Measurements from ENCODE around the gene TSFM.

Gene TSFM

GRCh38 chr12:57842342-57843294 is 60.0 kb downstream of the TSFM start:
- H3K27me3 ChIP-seq (ENCODE audit: insufficient read depth, low read depth) = no peaks in the 10 kb centered on the region
- peak overlapping the region; percentile 79; the same call in 1 of the 2 replicates for H3K27ac ChIP-seq
- TF ChIP-seq CTCF (conservative IDR thresholded peaks at IDR 0.05; ENCODE audit: low read depth, low read length) = no peak
- no peak overlapping the region for H2AFZ ChIP-seq (ENCODE audit: low read depth)
- H3K4me3 ChIP-seq (IDR thresholded peaks at IDR 0.05; ENCODE audit: insufficient read depth, low read depth, low read length) = no peak overlapping the region
- peaks cover 90% of the 10 kb centered on the region for H3K79me2 ChIP-seq (ENCODE audit: insufficient read depth, low read depth)
- peak overlapping the region; percentile 76 for H3K4me2 ChIP-seq
- no peak overlapping the region for H3K9ac ChIP-seq
- H3K4me1 ChIP-seq (ENCODE audit: low read depth, poor library complexity, severe bottlenecking) = peaks cover 77% of the 10 kb centered on the region
- peaks cover 45% of the 10 kb centered on the region for H4K20me1 ChIP-seq (ENCODE audit: insufficient read depth)
- no peaks in the 10 kb centered on the region for H3K36me3 ChIP-seq (ENCODE audit: insufficient read depth)

GRCh38 chr12:57844709-57845477 is 62.3 kb downstream of the TSFM start:
- Histone ChIP-seq H2AFZ (ENCODE audit: low read depth) (peak overlapping the region; percentile 91), H3K27me3 (ENCODE audit: insufficient read depth, low read depth) (no peaks in the 10 kb centered on the region), H3K4me3 (IDR thresholded peaks at IDR 0.05; ENCODE audit: insufficient read depth, low read depth, low read length) (peak overlapping the region; percentile 74), H3K79me2 (ENCODE audit: insufficient read depth, low read depth) (peaks cover 67% of the 10 kb centered on the region), H3K4me1 (ENCODE audit: low read depth, poor library complexity, severe bottlenecking) (peaks cover 63% of the 10 kb centered on the region), H3K4me2 (peak overlapping the region; percentile 76), H3K27ac (peak overlapping the region; percentile 79), H3K9ac (peak overlapping the region; percentile 87), H4K20me1 (ENCODE audit: insufficient read depth) (peaks cover 37% of the 10 kb centered on the region), H3K36me3 (ENCODE audit: insufficient read depth) (no peaks in the 10 kb centered on the region)
- TF ChIP-seq CTCF (conservative IDR thresholded peaks at IDR 0.05; ENCODE audit: low read depth, low read length) = no peak

- Histone ChIP-seq H3K4me1 (ENCODE audit: low read depth, poor library complexity, severe bottlenecking) (peaks cover 56% of the 10 kb centered on the region), H3K79me2 (ENCODE audit: insufficient read depth, low read depth) (peaks cover 59% of the 10 kb centered on the region), H4K20me1 (ENCODE audit: insufficient read depth) (peaks cover 36% of the 10 kb centered on the region), H3K27me3 (ENCODE audit: insufficient read depth, low read depth) (no peaks in the 10 kb centered on the region), H3K4me3 (IDR thresholded peaks at IDR 0.05; ENCODE audit: insufficient read depth, low read depth, low read length) (peak overlapping the region; percentile 71), H3K4me2 (peak overlapping the region; percentile 76), H3K36me3 (ENCODE audit: insufficient read depth) (no peaks in the 10 kb centered on the region), H3K9ac (peak overlapping the region; percentile 87), H2AFZ (ENCODE audit: low read depth) (peak overlapping the region; percentile 91), H3K27ac (peak overlapping the region; percentile 79)
- no peak for TF ChIP-seq CTCF (conservative IDR thresholded peaks at IDR 0.05; ENCODE audit: low read depth, low read length)
These were observed 63.1 kb downstream of the TSFM start for GRCh38 chr12:57845478-57846284.

- Histone ChIP-seq H3K4me1 (ENCODE audit: low read depth, poor library complexity, severe bottlenecking) (peaks cover 55% of the 10 kb centered on the region), H3K36me3 (ENCODE audit: insufficient read depth) (no peaks in the 10 kb centered on the region), H3K27me3 (ENCODE audit: insufficient read depth, low read depth) (no peaks in the 10 kb centered on the region), H3K79me2 (ENCODE audit: insufficient read depth, low read depth) (peaks cover 54% of the 10 kb centered on the region), H3K4me2 (peak overlapping the region; percentile 76), H2AFZ (ENCODE audit: low read depth) (peak overlapping the region; percentile 91), H4K20me1 (ENCODE audit: insufficient read depth) (peaks cover 32% of the 10 kb centered on the region), H3K9ac (peak overlapping the region; percentile 87), H3K4me3 (IDR thresholded peaks at IDR 0.05; ENCODE audit: insufficient read depth, low read depth, low read length) (no peak overlapping the region), H3K27ac (peak overlapping the region; percentile 79)
- no peak for TF ChIP-seq CTCF (conservative IDR thresholded peaks at IDR 0.05; ENCODE audit: low read depth, low read length)
These were observed 63.6 kb downstream of the TSFM start for GRCh38 chr12:57846285-57846576.
